ENCODE measurements around the gene BICD2.

Gene BICD2

GRCh38 chr9:92679413-92680165 lies 85.0 kb downstream of the BICD2 start:
- TF ChIP-seq CREB1 (IDR thresholded peaks at IDR 0.05; ENCODE audit: low read depth), result no peak
- no peak for TF ChIP-seq REST (IDR thresholded peaks at IDR 0.05; ENCODE audit: low read depth)
- no peak for TF ChIP-seq FOXM1 (IDR thresholded peaks at IDR 0.05; ENCODE audit: borderline replicate concordance, low read depth)
- TF ChIP-seq ZBTB7A (IDR thresholded peaks at IDR 0.05; ENCODE audit: low read depth), result no peak
- TF ChIP-seq TCF12 (IDR thresholded peaks at IDR 0.05; ENCODE audit: low read depth), result no peak
- TF ChIP-seq TAF1 (IDR thresholded peaks at IDR 0.05; ENCODE audit: low read depth), result no peak
- no peak for TF ChIP-seq TEAD4 (IDR thresholded peaks at IDR 0.05)
- TF ChIP-seq EGR1 (IDR thresholded peaks at IDR 0.05), result no peak

DNA sequence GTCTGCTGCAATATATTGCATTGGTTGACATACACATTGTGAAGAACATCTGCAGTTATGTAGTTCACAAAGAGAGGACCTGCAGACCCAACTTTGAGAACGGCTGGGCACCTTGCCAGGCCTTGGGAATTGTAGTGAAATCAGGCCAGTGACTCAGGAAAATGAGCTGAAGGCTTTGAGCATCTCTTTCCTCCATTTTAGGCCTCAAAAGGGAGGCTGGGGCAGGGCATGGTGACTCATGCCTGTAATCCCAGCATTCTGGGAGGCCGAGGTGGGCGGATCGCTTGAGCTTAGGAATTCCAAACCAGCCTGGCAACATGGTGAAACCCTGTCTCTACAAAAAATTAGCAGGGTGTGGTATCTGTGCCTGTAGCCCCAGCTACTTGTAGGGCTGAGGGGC lies 93.3 kb downstream of the BICD2 start:
- TF ChIP-seq TEAD4 (IDR thresholded peaks at IDR 0.05), result no peak
- TF ChIP-seq FOXM1 (IDR thresholded peaks at IDR 0.05; ENCODE audit: borderline replicate concordance, low read depth), result no peak
- TF ChIP-seq RAD21 (IDR thresholded peaks at IDR 0.05; ENCODE audit: low read depth), result no peak
- TF ChIP-seq ZBTB7A (IDR thresholded peaks at IDR 0.05; ENCODE audit: low read depth), result no peak
- no peak for TF ChIP-seq CREB1 (IDR thresholded peaks at IDR 0.05; ENCODE audit: low read depth)
- no peak for TF ChIP-seq REST (IDR thresholded peaks at IDR 0.05; ENCODE audit: low read depth)

- TF ChIP-seq EGR1 (IDR thresholded peaks at IDR 0.05), result peak; percentile 94
- TF ChIP-seq CEBPB (IDR thresholded peaks at IDR 0.05), result no peak
- peak; percentile 84 for TF ChIP-seq CREB1 (IDR thresholded peaks at IDR 0.05; ENCODE audit: low read depth)
- TF ChIP-seq FOXM1 (IDR thresholded peaks at IDR 0.05; ENCODE audit: borderline replicate concordance, low read depth), result no peak
- TF ChIP-seq NFIC (IDR thresholded peaks at IDR 0.05), result no peak
- no peak for TF ChIP-seq REST (IDR thresholded peaks at IDR 0.05; ENCODE audit: low read depth)
- TF ChIP-seq EP300 (IDR thresholded peaks at IDR 0.05; ENCODE audit: borderline replicate concordance), result no peak
- 0 out of 2 replicates have a peak, but pooled peaks have one; percentile 44 for TF ChIP-seq ZBTB7A (IDR thresholded peaks at IDR 0.05; ENCODE audit: low read depth)
- peak; percentile 100 for TF ChIP-seq YY1 (IDR thresholded peaks at IDR 0.05; ENCODE audit: low read depth)
- TF ChIP-seq TEAD4 (IDR thresholded peaks at IDR 0.05), result no peak
- peak; percentile 94 for TF ChIP-seq TAF1 (IDR thresholded peaks at IDR 0.05; ENCODE audit: low read depth)
- no peak for TF ChIP-seq RAD21 (IDR thresholded peaks at IDR 0.05; ENCODE audit: low read depth)
- no peak; the same call in none of the 2 replicates for TF ChIP-seq MAX (IDR thresholded peaks at IDR 0.05)
- peak; percentile 46; the same call in 1 of the 2 replicates for TF ChIP-seq TCF12 (IDR thresholded peaks at IDR 0.05; ENCODE audit: low read depth)
- TF ChIP-seq, protein P1, sequence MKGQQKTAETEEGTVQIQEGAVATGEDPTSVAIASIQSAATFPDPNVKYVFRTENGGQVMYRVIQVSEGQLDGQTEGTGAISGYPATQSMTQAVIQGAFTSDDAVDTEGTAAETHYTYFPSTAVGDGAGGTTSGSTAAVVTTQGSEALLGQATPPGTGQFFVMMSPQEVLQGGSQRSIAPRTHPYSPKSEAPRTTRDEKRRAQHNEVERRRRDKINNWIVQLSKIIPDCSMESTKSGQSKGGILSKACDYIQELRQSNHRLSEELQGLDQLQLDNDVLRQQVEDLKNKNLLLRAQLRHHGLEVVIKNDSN (IDR thresholded peaks at IDR 0.05), result peak; percentile 58
Observed at GRCh38 chr9:92669890-92670708, 94.5 kb downstream of the BICD2 start, which contains the start of gene IPPK. Gene IPPK, minus strand, starts transcription at chr9:92670131. Its CDS starts 143 bp downstream, at chr9:92669988.

DNA sequence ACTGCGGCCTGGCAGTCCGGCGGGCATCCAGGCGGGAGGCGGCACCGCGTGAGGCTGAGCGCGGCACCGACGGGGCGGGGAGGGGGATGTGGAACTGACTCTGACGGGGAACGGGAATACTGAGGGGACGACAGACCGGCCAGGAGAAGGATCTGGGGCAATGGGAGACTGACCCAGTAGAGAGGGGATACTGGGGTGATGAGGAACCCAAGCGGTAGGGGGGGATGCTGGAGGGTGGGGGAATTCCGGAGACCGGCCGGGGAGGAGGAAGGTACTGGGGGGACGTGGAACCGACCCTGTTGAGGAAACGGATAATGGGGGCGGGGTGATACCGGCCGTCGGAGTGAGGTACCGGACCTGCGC lies 95.1 kb downstream of the BICD2 start:
- TF ChIP-seq YY1 (IDR thresholded peaks at IDR 0.05; ENCODE audit: low read depth) (peak; percentile 39; the same call in 1 of the 2 replicates), FOXM1 (IDR thresholded peaks at IDR 0.05; ENCODE audit: borderline replicate concordance, low read depth) (no peak)
